Ovary (tissue), 9 donors: Measurements from ENCODE around the gene XYLT2. TPM values are rescaled to one million over a fixed set of nuclear protein-coding genes. Genes with fewer than 3 reads are reported as not detected.

Experiments used
- DNase-seq, 5 donors: peaks; one replicate each; pipeline ENCODE4 v3.0.0-alpha.2; 2019 to 2020
- H3K27ac ChIP-seq, 2 donors: fragments of 200-600 bp; one replicate each; pipeline versions ENCODE4 v1.5.1 to v1.8.0; 2019 to 2022
- H3K27me3 ChIP-seq: fragments of 200-600 bp; one replicate; pipeline ENCODE4 v1.8.0; 2022
- H3K36me3 ChIP-seq: fragments of 200-600 bp; sonication (generic); one replicate; pipeline ENCODE4 v1.5.1; 2019
- H3K4me1 ChIP-seq: one replicate; pipeline ENCODE4 v1.8.1; 2013; ENCODE audit warnings: mild to moderate bottlenecking, moderate library complexity; ENCODE audit not compliant: insufficient read depth
- H3K4me3 ChIP-seq: fragments of 200-600 bp; sonication (generic); one replicate; pipeline ENCODE4 v1.5.1; 2017
- H3K9me3 ChIP-seq, 2 donors: fragments of 200-600 bp in 1 of 2; sonication (generic) in 1 of 2; one replicate each; pipeline versions ENCODE4 v1.5.1 to v1.8.1; 2013 to 2019; ENCODE audit warnings: mild to moderate bottlenecking in 1 of 2, moderate library complexity in 1 of 2
- EP300 ChIP-seq: sonication (generic); formaldehyde crosslinking; IDR thresholded peaks from one replicate; pipeline ENCODE4 v1.6.1; 2017; ENCODE audit warnings: antibody characterized with exemption
- POLR2A ChIP-seq: fragments of 450-650 bp; IDR thresholded peaks from one replicate; pipeline ENCODE4 v1.6.1; 2017; ENCODE audit warnings: antibody characterized with exemption, mild to moderate bottlenecking, moderate library complexity
- WGBS, 3 donors: extraction: QIAGEN DNeasy Blood & Tissue Kit in 1 of 3; methylation state at CpG; one replicate each; pipeline versions ENCODE4 v1.1.5 to v1.1.7; 2013 to 2017; 5-methylcytosine and 5-hydroxymethylcytosine counted together
- intact Hi-C, 4 donors: fragments of 100-400 bp; cut with DNase I; formaldehyde crosslinking; loops; one replicate each; pipeline versions ENCODE4 v1.11.0 to v1.15.1; 2022 to 2023
- polyA plus RNA-seq, 2 donors: library from polyadenylated mRNA; stranded (reverse); fragments of 200-250 nt in 1 of 2; fragments of 350-450 nt in 1 of 2; fragmentation: Illumina TruSeq in 1 of 2; extraction: RNeasy Lipid Tissue Mini Kit (QIAGEN cat#74804) in 1 of 2; gene quantifications; one replicate each; pipeline ENCODE4 v1.2.3, GENCODE V29; 2013 to 2014
- total RNA-seq, 7 donors: library from RNA; depleted of rRNA in 2 of 7; stranded (reverse); fragments of >200 nt in 2 of 7; fragmentation: NEBNext Ultra II Directional in 3 of 7; extraction: Animal tissue kit (Norgen Biotek cat#: 25700) in 3 of 7; gene quantifications; one replicate each; pipeline versions ENCODE4 v1.1.0 to v1.2.4, GENCODE V29; 2016 to 2023
- TF ChIP-seq, protein P1 (sequence below), 3 donors: fragments of 450-650 bp in 2 of 3; fragments of 200-600 bp in 1 of 3; IDR thresholded peaks; one replicate each; pipeline versions ENCODE4 v1.5.1 to v1.8.0; 2016 to 2022; ENCODE audit warnings: antibody characterized with exemption in 3 of 3, mild to moderate bottlenecking in 1 of 3
- donor health status: DM: no; HTN: no; CAD: no; lungs with moderate emphysema.
- donor health status: DM: no; HTN: no; CAD: no.
- donor health status: Bipolar disorder and iron deficiency.
- donor health status: DM: yes; HTN: yes; CAD: no.
- donor health status: DM: no; HTN: no; CAD: no.
- donor health status: DM: yes; HTN: yes; CAD: no.

XYLT2 gene
- total and polyA plus RNA-seq, 9 donors, result 5.2 to 34.1 (median 27.4) TPM

DNA sequence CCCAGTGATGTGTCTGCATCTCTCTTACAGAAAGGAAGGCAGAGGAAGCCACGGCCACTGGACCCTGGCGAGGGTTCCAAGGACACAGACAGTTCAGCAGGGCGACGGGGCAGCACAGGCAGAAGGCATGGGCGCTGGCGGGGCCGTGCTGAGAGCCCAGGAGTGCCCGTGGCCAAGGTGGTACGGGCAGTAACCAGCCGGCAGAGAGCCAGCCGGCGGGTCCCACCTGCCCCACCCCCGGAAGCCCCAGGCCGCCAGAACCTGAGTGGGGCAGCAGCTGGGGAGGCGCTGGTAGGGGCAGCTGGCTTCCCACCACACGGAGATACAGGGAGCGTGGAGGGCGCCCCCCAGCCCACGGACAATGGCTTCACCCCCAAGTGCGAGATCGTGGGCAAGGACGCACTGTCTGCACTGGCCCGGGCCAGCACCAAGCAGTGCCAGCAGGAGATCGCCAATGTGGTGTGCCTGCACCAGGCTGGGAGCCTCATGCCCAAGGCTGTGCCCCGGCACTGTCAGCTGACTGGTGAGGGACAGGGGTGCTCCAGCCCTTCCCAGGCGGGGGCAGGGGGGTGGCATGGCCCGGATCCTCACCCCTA, 7.8 kb downstream of the XYLT2 start:
- H3K4me1 ChIP-seq, result peaks cover 8% of the 10 kb centered on the region
- TF ChIP-seq POLR2A (no peak), EP300 (no peak)
- TF ChIP-seq, protein P1, sequence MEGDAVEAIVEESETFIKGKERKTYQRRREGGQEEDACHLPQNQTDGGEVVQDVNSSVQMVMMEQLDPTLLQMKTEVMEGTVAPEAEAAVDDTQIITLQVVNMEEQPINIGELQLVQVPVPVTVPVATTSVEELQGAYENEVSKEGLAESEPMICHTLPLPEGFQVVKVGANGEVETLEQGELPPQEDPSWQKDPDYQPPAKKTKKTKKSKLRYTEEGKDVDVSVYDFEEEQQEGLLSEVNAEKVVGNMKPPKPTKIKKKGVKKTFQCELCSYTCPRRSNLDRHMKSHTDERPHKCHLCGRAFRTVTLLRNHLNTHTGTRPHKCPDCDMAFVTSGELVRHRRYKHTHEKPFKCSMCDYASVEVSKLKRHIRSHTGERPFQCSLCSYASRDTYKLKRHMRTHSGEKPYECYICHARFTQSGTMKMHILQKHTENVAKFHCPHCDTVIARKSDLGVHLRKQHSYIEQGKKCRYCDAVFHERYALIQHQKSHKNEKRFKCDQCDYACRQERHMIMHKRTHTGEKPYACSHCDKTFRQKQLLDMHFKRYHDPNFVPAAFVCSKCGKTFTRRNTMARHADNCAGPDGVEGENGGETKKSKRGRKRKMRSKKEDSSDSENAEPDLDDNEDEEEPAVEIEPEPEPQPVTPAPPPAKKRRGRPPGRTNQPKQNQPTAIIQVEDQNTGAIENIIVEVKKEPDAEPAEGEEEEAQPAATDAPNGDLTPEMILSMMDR (IDR thresholded peaks at IDR 0.05), result no peak
- intact Hi-C loops, result no loop called here
- no peak overlapping the region for H3K4me3 ChIP-seq
- no peaks in the 10 kb centered on the region for H3K27me3 ChIP-seq
- H3K36me3 ChIP-seq, result no peaks in the 10 kb centered on the region
- H3K27ac ChIP-seq, result no peak overlapping the region
- no peaks in the 10 kb centered on the region for H3K9me3 ChIP-seq
- DNase-seq, result peak in 1 of 5 donors; percentile 20
- 87 to 91% (median 87%) methylated on average over 26 to 27 of the region's 27 CpGs for WGBS, 3 donors

DNA sequence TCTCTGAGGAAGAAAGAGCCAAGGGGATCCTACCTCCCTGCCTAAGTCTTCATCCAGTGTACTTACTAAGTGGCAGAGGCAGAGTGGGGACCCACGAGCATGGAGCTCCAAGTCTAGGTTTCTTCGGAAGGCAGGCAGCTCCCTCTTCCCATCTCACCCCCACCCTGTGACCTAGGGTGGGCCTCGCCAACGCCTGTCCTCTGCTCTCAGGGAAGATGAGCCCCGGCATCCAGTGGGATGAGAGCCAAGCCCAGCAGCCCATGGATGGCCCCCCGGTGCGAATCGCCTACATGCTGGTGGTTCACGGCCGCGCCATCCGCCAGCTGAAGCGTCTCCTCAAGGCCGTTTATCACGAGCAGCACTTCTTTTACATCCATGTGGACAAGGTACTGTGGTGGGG, 8.3 kb downstream of the XYLT2 start:
- intact Hi-C loops, result no loop called here
- Histone ChIP-seq H3K9me3 (no peaks in the 10 kb centered on the region), H3K27me3 (no peaks in the 10 kb centered on the region), H3K27ac (no peak overlapping the region), H3K4me1 (peaks cover 7% of the 10 kb centered on the region), H3K36me3 (no peaks in the 10 kb centered on the region), H3K4me3 (no peak overlapping the region)
- TF ChIP-seq, protein P1 (IDR thresholded peaks at IDR 0.05), result no peak
- no peak for TF ChIP-seq EP300
- TF ChIP-seq POLR2A, result no peak
- 68 to 82% (median 73%) methylated on average over 14 to 15 of the region's 15 CpGs for WGBS, 3 donors
- peak in 1 of 5 donors; percentile 23 for DNase-seq

- Histone ChIP-seq H3K27ac (no peak overlapping the region), H3K9me3 (no peaks in the 10 kb centered on the region), H3K4me3 (no peak overlapping the region), H3K4me1 (peaks cover 7% of the 10 kb centered on the region), H3K27me3 (no peaks in the 10 kb centered on the region), H3K36me3 (no peaks in the 10 kb centered on the region)
- WGBS, 3 donors, result 91 to 93% (median 92%) methylated on average over 13 of the region's 13 CpGs
- DNase-seq, result peak in 1 of 5 donors; percentile 22
- intact Hi-C loops, result no loop called here
- TF ChIP-seq POLR2A (no peak), EP300 (no peak)
- TF ChIP-seq, protein P1 (IDR thresholded peaks at IDR 0.05), result no peak
Measured at GRCh38 chr17:50354776-50355175, 8.8 kb downstream of the XYLT2 start.

DNA sequence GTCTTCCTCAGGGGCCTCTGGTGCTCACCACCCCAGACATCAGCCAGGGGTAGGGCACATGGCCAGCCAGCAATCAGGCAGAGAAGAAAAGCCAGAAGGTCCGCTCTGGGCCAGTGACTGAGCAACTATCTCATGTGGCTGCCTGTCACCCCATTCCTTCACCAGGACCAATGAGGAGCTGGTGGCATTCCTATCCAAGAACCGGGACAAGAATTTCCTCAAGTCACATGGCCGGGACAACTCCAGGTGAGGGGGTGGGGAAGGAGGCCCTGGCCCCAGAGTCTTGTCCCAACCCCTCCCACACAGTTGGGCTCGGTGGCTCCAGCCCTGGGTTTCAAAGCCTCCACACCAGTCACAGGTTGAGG, 9.4 kb downstream of the XYLT2 start:
- peaks cover 7% of the 10 kb centered on the region for H3K4me1 ChIP-seq
- H3K27ac ChIP-seq, result no peak overlapping the region
- H3K9me3 ChIP-seq, result no peaks in the 10 kb centered on the region
- H3K27me3 ChIP-seq, result no peaks in the 10 kb centered on the region
- no peaks in the 10 kb centered on the region for H3K36me3 ChIP-seq
- WGBS, 3 donors, result 64 to 82% (median 70%) methylated on average over 4 of the region's 4 CpGs
- peak in 1 of 5 donors; percentile 16 for DNase-seq
- TF ChIP-seq EP300, result no peak
- TF ChIP-seq POLR2A, result no peak
- TF ChIP-seq, protein P1 (IDR thresholded peaks at IDR 0.05), result no peak
- H3K4me3 ChIP-seq, result no peak overlapping the region
- intact Hi-C loops, result no loop called here
